H9 (cell line): ENCODE measurements around the gene ERH. TPM values are rescaled to one million over a fixed set of nuclear protein-coding genes. Genes with fewer than 3 reads are reported as not detected.

ENCODE experiments used
- DNase-seq: peaks from one replicate; pipeline ENCODE4 v3.0.0-alpha.2; 2017
- H2AFZ ChIP-seq: one replicate; pipeline ENCODE4 v1.6.1; 2013; ENCODE audit warnings: mild to moderate bottlenecking, low read length, control low read depth, moderate library complexity
- H2AK5ac ChIP-seq: 2 replicates; pipeline ENCODE4 v1.6.1; 2013; ENCODE audit warnings: low read length, control low read depth, mixed read lengths; ENCODE audit not compliant: insufficient read length
- H2BK120ac ChIP-seq: one replicate; pipeline ENCODE4 v1.6.1; 2013; ENCODE audit warnings: low read depth, mild to moderate bottlenecking, low read length, control low read depth, inconsistent platforms; ENCODE audit not compliant: poor library complexity, severe bottlenecking
- H2BK12ac ChIP-seq: 2 replicates; pipeline ENCODE4 v1.6.1; 2013; ENCODE audit warnings: low read length, control low read depth, mixed read lengths, low read depth; ENCODE audit not compliant: insufficient read length
- H2BK15ac ChIP-seq: 2 replicates; pipeline ENCODE4 v1.6.1; 2013; ENCODE audit warnings: low read depth, low read length, control low read depth
- H2BK20ac ChIP-seq: one replicate; pipeline ENCODE4 v1.6.1; 2013; ENCODE audit warnings: low read depth, mild to moderate bottlenecking, low read length, control low read depth, inconsistent platforms; ENCODE audit not compliant: poor library complexity, severe bottlenecking
- H2BK5ac ChIP-seq: 2 replicates; pipeline ENCODE4 v1.6.1; 2013; ENCODE audit warnings: low read length, control low read depth, mixed read lengths; ENCODE audit not compliant: insufficient read length
- H3K14ac ChIP-seq: 2 replicates; pipeline ENCODE4 v1.6.1; 2013; ENCODE audit warnings: low read length, control low read depth; ENCODE audit not compliant: insufficient read depth
- H3K18ac ChIP-seq: 2 replicates; pipeline ENCODE4 v1.6.1; 2013; ENCODE audit warnings: low read depth, mild to moderate bottlenecking, mixed read lengths, low read length, control low read depth; ENCODE audit not compliant: insufficient read length
- H3K23ac ChIP-seq: 2 replicates; pipeline ENCODE4 v1.6.1; 2013; ENCODE audit warnings: low read length, control low read depth, mixed read lengths, low read depth; ENCODE audit not compliant: insufficient read length
- H3K23me2 ChIP-seq: 2 replicates; pipeline ENCODE4 v1.6.1; 2013; ENCODE audit warnings: low read depth, mild to moderate bottlenecking, mixed read lengths, low read length, control low read depth; ENCODE audit not compliant: insufficient read length, poor library complexity, severe bottlenecking
- H3K27ac ChIP-seq: 2 replicates; pipeline ENCODE4 v1.5.1; 2013; ENCODE audit warnings: low read length, control low read depth, mixed read lengths, low read depth; ENCODE audit not compliant: insufficient read length
- H3K27me3 ChIP-seq: 2 replicates; pipeline ENCODE4 v1.6.1; 2013; ENCODE audit warnings: low read length, control low read depth, inconsistent platforms; ENCODE audit not compliant: insufficient read depth
- H3K4ac ChIP-seq: 2 replicates; pipeline ENCODE4 v1.6.1; 2013; ENCODE audit warnings: low read depth, mild to moderate bottlenecking, control low read depth, inconsistent platforms, low read length, moderate library complexity
- H3K4me1 ChIP-seq: 2 replicates; pipeline ENCODE4 v1.6.1; 2013; ENCODE audit warnings: low read length, control low read depth, inconsistent platforms; ENCODE audit not compliant: insufficient read depth
- H3K4me2 ChIP-seq: 2 replicates; pipeline ENCODE4 v1.6.1; 2013; ENCODE audit warnings: low read length, control low read depth, mixed read lengths; ENCODE audit not compliant: insufficient read length, insufficient read depth
- H3K56ac ChIP-seq: 2 replicates; pipeline ENCODE4 v1.6.1; 2013; ENCODE audit warnings: low read depth, mild to moderate bottlenecking, mixed read lengths, low read length, control low read depth; ENCODE audit not compliant: insufficient read length
- H3K79me1 ChIP-seq: 2 replicates; pipeline ENCODE4 v1.6.1; 2013; ENCODE audit warnings: low read depth, mild to moderate bottlenecking, moderate library complexity, low read length, control low read depth, inconsistent platforms; ENCODE audit not compliant: insufficient read depth, poor library complexity, severe bottlenecking
- H3K79me2 ChIP-seq: 2 replicates; pipeline ENCODE4 v1.6.1; 2013; ENCODE audit warnings: low read length, control low read depth, inconsistent platforms; ENCODE audit not compliant: insufficient read depth
- H3K9ac ChIP-seq: 2 replicates; pipeline ENCODE4 v1.6.1; 2013; ENCODE audit warnings: low read length, control low read depth, mixed read lengths; ENCODE audit not compliant: insufficient read length; ENCODE audit errors: extremely low read depth
- H3K9me3 ChIP-seq: one replicate; pipeline ENCODE4 v1.6.1; 2013; ENCODE audit warnings: low read depth, low read length, inconsistent platforms; ENCODE audit not compliant: control insufficient read depth
- H3T11ph ChIP-seq: one replicate; pipeline ENCODE4 v1.6.1; 2013; ENCODE audit warnings: mild to moderate bottlenecking, low read length, control low read depth, inconsistent platforms
- H4K20me1 ChIP-seq: one replicate; pipeline ENCODE4 v1.6.1; 2013; ENCODE audit not compliant: control insufficient read depth, insufficient read length, insufficient read depth
- H4K5ac ChIP-seq: 2 replicates; pipeline ENCODE4 v1.6.1; 2013; ENCODE audit warnings: low read depth, mild to moderate bottlenecking, mixed read lengths, low read length, control low read depth; ENCODE audit not compliant: insufficient read length
- H4K8ac ChIP-seq: replicated peaks from 2 replicates; pipeline ENCODE4 v1.6.1; 2013; ENCODE audit warnings: low read length, control low read depth, mixed read lengths, low read depth; ENCODE audit not compliant: insufficient read length
- H4K91ac ChIP-seq: 2 replicates; pipeline ENCODE4 v1.6.1; 2013; ENCODE audit warnings: low read depth, mild to moderate bottlenecking, moderate library complexity, mixed read lengths, low read length, control low read depth; ENCODE audit not compliant: insufficient read length
- H3K27ac Mint-ChIP-seq, 3 experiments: 2 replicates in 2 of 3; 3 replicates in 1 of 3; pipeline ENCODE4 v1.8.0; 2020 to 2021; ENCODE audit warnings: mixed read lengths in 3 of 3, mild to moderate bottlenecking in 1 of 3, moderate library complexity in 1 of 3
- H3K27me3 Mint-ChIP-seq: 2 replicates; pipeline ENCODE4 v1.8.0; 2021; ENCODE audit warnings: low read depth, mild to moderate bottlenecking, moderate library complexity, mixed read lengths
- H3K36me3 Mint-ChIP-seq, 3 experiments: 2 replicates in 2 of 3; 3 replicates in 1 of 3; pipeline ENCODE4 v1.8.0; 2020 to 2021; ENCODE audit warnings: low read depth in 3 of 3, mixed read lengths in 3 of 3; ENCODE audit not compliant: insufficient read depth in 1 of 3
- H3K4me1 Mint-ChIP-seq, 2 experiments: 2 replicates each; pipeline ENCODE4 v1.8.0; 2020; ENCODE audit warnings: mixed read lengths in 2 of 2
- H3K4me3 Mint-ChIP-seq, 2 experiments: 2 replicates in 1 of 2; 3 replicates in 1 of 2; pipeline ENCODE4 v1.8.0; 2020 to 2021; ENCODE audit warnings: mild to moderate bottlenecking in 2 of 2, mixed read lengths in 2 of 2, moderate library complexity in 1 of 2
- H3K9me3 Mint-ChIP-seq, 2 experiments: 2 replicates in 1 of 2; 3 replicates in 1 of 2; pipeline ENCODE4 v1.8.0; 2020; ENCODE audit warnings: mild to moderate bottlenecking in 2 of 2, mixed read lengths in 2 of 2, moderate library complexity in 1 of 2
- WGBS: extraction: QIAGEN DNeasy Blood & Tissue Kit; methylation state at CpG from one replicate; pipeline ENCODE4 v1.1.7; 2013; ENCODE audit warnings: missing lambda C conversion rate, low lambda C conversion rate, mixed read lengths; ENCODE audit not compliant: insufficient read length; ENCODE audit errors: extremely low coverage; 5-methylcytosine and 5-hydroxymethylcytosine counted together
- total RNA-seq: library from RNA; stranded (reverse); gene quantifications from 2 replicates; pipeline ENCODE4 v1.2.1, GENCODE V29; 2021
- TF ChIP-seq, protein P1 (sequence below): fragments of 200-600 bp; sonication (generic); conservative IDR thresholded peaks from 3 replicates; pipeline ENCODE4 v1.8.0; 2021; ENCODE audit warnings: antibody characterized with exemption, mild to moderate bottlenecking

Gene ERH
- total RNA-seq, 1 experiment from 2014 or later: 443 TPM

DNA sequence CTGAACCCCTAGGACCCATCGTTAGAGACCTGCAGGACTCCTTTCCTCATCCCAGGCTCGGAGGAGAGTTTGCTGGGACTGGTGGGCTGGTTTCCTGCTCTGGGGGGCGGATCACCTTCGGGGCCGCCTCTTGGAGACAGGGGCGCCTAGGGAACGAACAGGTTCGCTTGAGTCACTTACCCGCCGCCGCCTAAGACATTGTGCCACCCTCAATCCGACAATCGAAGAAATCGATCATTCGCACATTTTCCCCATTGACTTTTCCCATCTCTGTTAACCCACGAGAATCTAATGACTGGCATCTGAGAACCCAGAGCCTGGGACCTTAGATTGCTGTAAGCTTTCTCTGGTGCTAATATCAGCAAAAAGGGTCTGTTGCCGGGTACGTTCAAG, 715 bp upstream of the ERH start:
- H2BK5ac ChIP-seq: no peak overlapping the region
- H4K5ac ChIP-seq: no peak overlapping the region
- Mint-ChIP-seq H3K4me3 (peak overlapping the region; percentile 91 to 94), H3K27me3 (no peaks in the 10 kb centered on the region), H3K4me1 (peaks cover 26 to 30% of the 10 kb centered on the region in 2 experiments), H3K9me3 (no peaks in the 10 kb centered on the region), H3K27ac (peak overlapping the region; percentile 100), H3K36me3 (peaks cover 24 to 34% (median 33%) of the 10 kb centered on the region in 3 experiments; a peak in 6 of 7 replicates)
- peak overlapping the region; percentile 97 for H3K4me2 ChIP-seq
- H3K79me2 ChIP-seq: peaks cover 38% of the 10 kb centered on the region; the same call in 1 of the 2 replicates
- H2BK120ac ChIP-seq: no peak overlapping the region
- no peak overlapping the region for H3T11ph ChIP-seq
- peak overlapping the region; percentile 87 for H3K9ac ChIP-seq
- no peak overlapping the region for H2AFZ ChIP-seq
- H2BK12ac ChIP-seq: no peak overlapping the region
- H4K91ac ChIP-seq: no peak overlapping the region
- TF ChIP-seq, protein P1, sequence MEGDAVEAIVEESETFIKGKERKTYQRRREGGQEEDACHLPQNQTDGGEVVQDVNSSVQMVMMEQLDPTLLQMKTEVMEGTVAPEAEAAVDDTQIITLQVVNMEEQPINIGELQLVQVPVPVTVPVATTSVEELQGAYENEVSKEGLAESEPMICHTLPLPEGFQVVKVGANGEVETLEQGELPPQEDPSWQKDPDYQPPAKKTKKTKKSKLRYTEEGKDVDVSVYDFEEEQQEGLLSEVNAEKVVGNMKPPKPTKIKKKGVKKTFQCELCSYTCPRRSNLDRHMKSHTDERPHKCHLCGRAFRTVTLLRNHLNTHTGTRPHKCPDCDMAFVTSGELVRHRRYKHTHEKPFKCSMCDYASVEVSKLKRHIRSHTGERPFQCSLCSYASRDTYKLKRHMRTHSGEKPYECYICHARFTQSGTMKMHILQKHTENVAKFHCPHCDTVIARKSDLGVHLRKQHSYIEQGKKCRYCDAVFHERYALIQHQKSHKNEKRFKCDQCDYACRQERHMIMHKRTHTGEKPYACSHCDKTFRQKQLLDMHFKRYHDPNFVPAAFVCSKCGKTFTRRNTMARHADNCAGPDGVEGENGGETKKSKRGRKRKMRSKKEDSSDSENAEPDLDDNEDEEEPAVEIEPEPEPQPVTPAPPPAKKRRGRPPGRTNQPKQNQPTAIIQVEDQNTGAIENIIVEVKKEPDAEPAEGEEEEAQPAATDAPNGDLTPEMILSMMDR: no peak
- H2AK5ac ChIP-seq: no peak overlapping the region
- no peak overlapping the region for H4K8ac ChIP-seq
- H3K27ac ChIP-seq: no peak overlapping the region
- H3K23ac ChIP-seq: no peak overlapping the region
- peaks cover 3% of the 10 kb centered on the region for H3K79me1 ChIP-seq
- no CpG with 5 or more reads among the region's 18 CpGs for WGBS
- H4K20me1 ChIP-seq: no peaks in the 10 kb centered on the region
- 0 out of 2 replicates have a peak, but pooled peaks cover 2% of the 10 kb centered on the region for H3K4me1 ChIP-seq
- H3K56ac ChIP-seq: no peak overlapping the region
- H2BK15ac ChIP-seq: no peak overlapping the region
- DNase-seq: no peak
- peak overlapping the region; percentile 70 for H3K18ac ChIP-seq
- H3K23me2 ChIP-seq: peaks cover 12% of the 10 kb centered on the region
- H3K27me3 ChIP-seq: no peaks in the 10 kb centered on the region
- H2BK20ac ChIP-seq: no peak overlapping the region
- H3K9me3 ChIP-seq: no peaks in the 10 kb centered on the region
- H3K4ac ChIP-seq: no peak overlapping the region
- 0 out of 2 replicates have a peak overlapping the region, but pooled peaks have one; percentile 9 for H3K14ac ChIP-seq
